GM19324 (cell line): Measurements from ENCODE around the gene SERF1B.
A peak's percentile ranks its signal among the peaks of the same experiment; 100 is the strongest.
"Not testable (repeated sequence)": the region's sequence is repeated elsewhere in the genome, so short reads cannot be mapped to it uniquely, and the experiment has no call there.

Experiments
- ATAC-seq: cut with Tn5 transposase; IDR thresholded peaks from one replicate; pipeline ENCODE4 v1.9.1; 2021; ENCODE audit warnings: mild to moderate bottlenecking, moderate library complexity; ENCODE audit not compliant: unreplicated experiment, low FRiP score

SERF1B gene

DNA sequence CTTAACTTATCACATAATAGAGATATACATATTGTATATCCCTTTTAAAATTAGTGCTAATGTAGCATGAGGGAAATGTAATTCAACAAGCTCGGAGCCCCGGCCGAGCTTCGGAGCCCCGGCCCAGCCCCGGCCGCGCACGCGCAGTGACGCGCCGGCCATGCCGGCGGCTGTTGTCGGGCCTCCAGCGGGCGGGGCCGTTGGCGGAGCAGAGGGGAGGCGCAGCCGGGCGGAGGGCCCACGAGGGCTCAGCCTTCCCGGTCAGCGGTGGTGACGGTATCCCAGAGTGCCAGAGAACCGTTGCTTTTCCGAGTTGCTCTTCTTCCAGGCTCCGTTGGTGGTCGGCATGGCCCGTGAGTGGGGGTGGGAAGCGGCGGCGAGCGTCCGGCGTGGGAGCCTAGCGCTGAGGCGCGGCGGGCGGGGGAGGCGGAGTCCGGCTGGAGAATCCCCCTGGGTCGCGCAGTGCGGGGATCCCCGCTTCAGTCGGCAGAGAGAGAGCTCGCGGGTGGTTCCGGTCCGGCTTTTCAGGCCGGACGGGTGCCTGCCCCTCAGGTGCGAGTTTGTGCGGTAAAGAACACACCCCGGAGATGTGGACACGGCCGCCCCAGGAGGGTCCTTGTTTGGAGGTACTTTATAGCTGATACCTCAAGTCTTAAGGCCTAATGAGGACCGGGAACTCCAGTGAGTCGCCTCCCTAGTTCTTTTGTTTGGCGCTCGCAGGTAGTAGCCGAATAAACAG is at the start of gene SERF1B:
TSS of gene SERF1B (plus strand) at position 146 of the 739 bp plus-strand sequence. CDS start at position 347, 201 bp downstream.
- ATAC-seq: peak; percentile 91

DNA sequence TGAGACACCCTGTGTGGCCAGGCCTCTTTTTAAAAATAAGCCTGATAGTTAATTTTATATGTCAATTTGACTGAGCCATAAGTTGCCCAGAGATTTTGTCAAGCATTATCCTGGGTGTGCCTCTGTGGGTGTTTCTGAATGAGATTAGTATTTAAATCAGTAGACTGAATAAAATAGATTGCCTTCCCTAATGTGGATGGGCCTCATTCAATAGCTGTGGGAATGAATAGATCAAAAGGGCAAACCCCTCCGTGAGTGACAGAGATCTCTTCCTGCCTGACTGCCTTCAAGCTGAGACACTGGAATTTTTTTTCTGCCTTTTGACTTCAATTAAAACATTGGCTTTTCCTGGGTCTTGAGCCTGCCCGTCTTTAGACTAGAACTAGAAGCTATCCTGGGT is 33.3 kb upstream of the SERF1B start:
- ATAC-seq: not testable (repeated sequence)

DNA sequence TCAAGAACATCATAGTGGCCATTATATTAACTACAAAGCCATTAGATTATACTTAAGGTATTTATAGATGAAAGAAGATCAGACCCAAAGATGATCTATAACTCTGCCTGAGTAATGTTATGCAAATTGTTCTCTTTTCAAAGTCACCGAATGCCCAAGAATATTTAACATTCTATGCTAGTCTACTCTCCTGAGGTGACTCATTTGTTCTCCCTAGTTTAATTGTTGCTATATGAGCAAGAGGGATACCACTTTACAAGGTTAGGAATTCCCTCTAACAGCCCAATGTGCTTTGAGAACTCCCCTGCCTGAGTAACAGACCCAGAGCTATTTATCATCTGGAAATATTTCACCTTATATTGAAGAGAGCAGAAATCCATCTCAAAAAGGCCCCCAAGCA is 29.5 kb upstream of the SERF1B start:
- not testable (repeated sequence) for ATAC-seq

GRCh38 chr5:70020660-70021059 is 4.4 kb upstream of the SERF1B start:
- not testable (repeated sequence) for ATAC-seq

DNA sequence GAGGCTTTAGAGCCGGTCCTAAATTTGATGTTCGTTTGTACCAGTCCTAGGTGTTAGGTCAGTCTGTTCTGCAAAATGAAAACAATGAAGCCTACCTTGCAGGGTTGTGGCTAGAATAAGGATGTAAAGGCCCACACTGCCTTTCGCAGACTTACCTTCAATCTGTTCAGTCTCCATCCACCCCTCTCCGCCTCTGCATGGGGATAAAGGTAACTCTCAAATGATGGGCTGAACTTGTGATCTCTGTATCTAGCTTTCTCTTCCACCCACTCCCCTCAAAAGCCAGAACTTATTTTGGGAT is 744 bp downstream of the SERF1B start:
- ATAC-seq: peak; percentile 22

GRCh38 chr5:70031204-70031603 is 6.2 kb downstream of the SERF1B start:
- ATAC-seq: not testable (repeated sequence)

- not testable (repeated sequence) for ATAC-seq
These were observed 16.4 kb downstream of the SERF1B start for GRCh38 chr5:70041411-70041810.

DNA sequence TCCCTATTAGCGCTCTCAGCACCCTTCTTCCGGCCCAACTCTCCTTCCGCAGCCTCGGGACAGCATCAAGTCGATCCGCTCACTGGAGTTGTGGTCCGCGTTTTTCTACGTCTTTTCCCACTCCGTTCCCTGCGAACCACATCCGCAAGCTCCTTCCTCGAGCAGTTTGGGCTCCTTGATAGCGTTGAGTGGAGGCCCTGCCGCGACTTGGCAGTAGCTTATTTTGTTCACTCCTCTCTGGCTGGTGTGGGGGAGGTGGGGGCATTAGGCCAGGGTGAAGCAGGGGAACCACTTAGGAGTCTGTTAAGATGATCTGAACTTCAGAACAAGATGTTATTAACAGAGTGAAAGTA is 24.7 kb downstream of the SERF1B start:
- not testable (repeated sequence) for ATAC-seq

GRCh38 chr5:70056289-70056942 is 31.4 kb downstream of the SERF1B start:
- ATAC-seq: not testable (repeated sequence)

DNA sequence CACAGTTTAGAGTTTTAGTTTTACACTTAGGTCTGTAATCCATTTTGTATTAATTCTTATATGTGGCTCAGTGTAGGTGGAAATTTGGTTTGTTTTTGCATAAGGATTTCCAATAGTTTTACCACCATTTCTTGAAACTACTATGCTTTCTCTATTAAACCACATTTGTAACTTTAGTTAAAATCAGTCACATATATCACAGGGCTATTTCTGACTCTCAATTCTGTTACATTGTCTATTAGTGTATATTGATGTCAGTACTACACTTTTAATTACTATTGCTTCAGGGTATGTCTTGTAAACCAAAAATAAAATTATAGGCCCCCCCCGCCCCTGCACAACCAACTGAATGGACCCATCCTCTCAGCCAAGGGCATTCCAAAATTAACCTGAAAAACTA is 32.1 kb downstream of the SERF1B start:
- ATAC-seq: not testable (repeated sequence)

- not testable (repeated sequence) for ATAC-seq
These were observed 52.6 kb downstream of the SERF1B start for GRCh38 chr5:70077632-70078031.

GRCh38 chr5:70088907-70089464 is 63.9 kb downstream of the SERF1B start:
- ATAC-seq: not testable (repeated sequence)

DNA sequence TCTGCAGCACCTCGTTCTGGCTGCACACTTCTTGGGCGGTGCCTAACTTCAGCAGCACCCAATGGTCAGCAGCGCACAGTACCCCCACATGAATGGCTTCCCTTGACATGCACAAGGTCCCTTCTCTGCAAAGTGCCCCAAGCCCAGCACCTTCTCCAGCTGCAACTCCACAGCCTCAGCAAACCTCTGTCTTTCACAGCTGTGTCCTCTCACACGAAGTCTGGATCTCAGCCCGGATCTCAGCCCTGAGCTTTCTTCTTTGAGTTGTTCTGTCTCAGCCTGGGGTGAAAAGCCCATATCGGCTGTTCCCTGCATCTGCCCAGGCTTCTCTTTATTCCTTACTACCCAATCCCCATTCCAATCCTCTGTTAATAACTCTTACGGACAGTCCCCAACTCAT is 66.7 kb downstream of the SERF1B start:
- ATAC-seq: not testable (repeated sequence)
